IgD-negative memory B cell (primary cell): ENCODE data around the gene CSNK1G3. TPM values are rescaled to one million over a fixed set of nuclear protein-coding genes. Genes with fewer than 3 reads are reported as not detected.
A peak's percentile ranks its signal among the peaks of the same experiment; 100 is the strongest.

Source experiments
- H3K27ac Mint-ChIP-seq, 3 donors: one replicate each; pipeline ENCODE4 v1.8.0; 2020 to 2022; ENCODE audit warnings: mild to moderate bottlenecking in 3 of 3, mixed read lengths in 3 of 3, moderate library complexity in 1 of 3
- H3K27me3 Mint-ChIP-seq: one replicate; pipeline ENCODE4 v1.8.0; 2021; ENCODE audit warnings: mixed read lengths
- H3K36me3 Mint-ChIP-seq: one replicate; pipeline ENCODE4 v1.8.0; 2020; ENCODE audit warnings: mild to moderate bottlenecking, mixed read lengths
- H3K4me1 Mint-ChIP-seq, 3 donors: one replicate each; pipeline ENCODE4 v1.8.0; 2020 to 2022; ENCODE audit warnings: mixed read lengths in 3 of 3, mild to moderate bottlenecking in 1 of 3
- H3K4me3 Mint-ChIP-seq, 4 donors: one replicate each; pipeline ENCODE4 v1.8.0; 2020 to 2022; ENCODE audit warnings: mild to moderate bottlenecking in 4 of 4, mixed read lengths in 4 of 4, moderate library complexity in 3 of 4
- H3K9me3 Mint-ChIP-seq, 3 donors: one replicate each; pipeline ENCODE4 v1.8.0; 2020 to 2021; ENCODE audit warnings: mixed read lengths in 3 of 3, mild to moderate bottlenecking in 1 of 3
- polyA plus RNA-seq: library from polyadenylated mRNA; unstranded; fragments of 300-500 nt; fragmentation: Illumina TruSeq; gene quantifications from one replicate; pipeline ENCODE4 v1.2.3, GENCODE V29; 2021

The CSNK1G3 gene
- polyA plus RNA-seq, 1 donor from 2014 or later, result 53.6 TPM

DNA sequence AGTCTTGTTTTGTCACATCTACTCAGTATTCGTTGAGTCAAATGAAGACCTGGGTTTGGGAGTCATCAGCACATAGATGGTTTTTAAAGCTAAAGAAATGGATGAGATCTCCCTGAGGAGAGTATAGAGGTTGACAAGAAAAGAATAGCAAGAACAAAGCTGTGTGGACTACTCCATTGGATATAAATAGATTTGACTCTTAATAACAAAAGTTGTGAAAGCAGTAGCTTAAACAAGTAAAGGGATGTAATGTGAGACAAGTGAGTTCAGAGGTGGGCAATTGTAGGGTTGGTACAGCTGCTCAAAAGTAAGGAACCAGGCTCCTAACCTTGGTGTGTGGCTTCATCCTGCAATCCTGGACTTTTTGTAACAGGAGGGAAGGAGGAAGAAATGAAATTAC lies 49.3 kb downstream of the CSNK1G3 start:
- H3K36me3 Mint-ChIP-seq, result peaks cover 13% of the 10 kb centered on the region
- H3K27ac Mint-ChIP-seq, result no peak overlapping the region

DNA sequence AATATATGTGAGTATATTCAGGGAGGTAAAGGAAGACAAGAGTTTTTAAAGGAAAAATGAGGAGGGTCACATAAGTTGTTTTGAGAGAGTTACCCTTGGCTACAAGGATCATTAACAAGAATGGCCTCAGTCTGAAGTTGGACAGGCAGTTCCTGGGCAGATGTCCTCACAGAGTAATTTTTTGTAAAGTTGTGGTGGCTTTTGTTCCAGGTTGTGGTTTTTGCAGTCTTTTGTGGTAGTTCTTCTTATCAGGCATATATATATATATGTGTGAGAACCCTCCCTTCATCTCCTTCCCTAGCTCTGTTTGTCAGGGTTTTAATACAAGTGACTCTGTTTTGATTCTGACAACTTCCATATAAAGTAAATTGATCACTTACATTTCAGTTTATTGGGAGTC lies 60.0 kb downstream of the CSNK1G3 start:
- H3K36me3 Mint-ChIP-seq, result peaks cover 10% of the 10 kb centered on the region
- peak overlapping the region in 1 of 4 donors; percentile 23 for H3K4me3 Mint-ChIP-seq
- H3K4me1 Mint-ChIP-seq, result peaks cover 16 to 25% (median 19%) of the 10 kb centered on the region in 3 donors
- H3K27ac Mint-ChIP-seq, result peak overlapping the region in 1 of 3 donors; percentile 87
- H3K9me3 Mint-ChIP-seq, result no peaks in the 10 kb centered on the region
- no peaks in the 10 kb centered on the region for H3K27me3 Mint-ChIP-seq

More for the DNA sequence above, 49.3 kb downstream of the CSNK1G3 start:
- Mint-ChIP-seq H3K9me3 (peaks cover 0 to 1% (median 0%) of the 10 kb centered on the region in 3 donors), H3K4me3 (no peak overlapping the region), H3K27me3 (no peaks in the 10 kb centered on the region), H3K4me1 (peaks cover 14 to 39% (median 21%) of the 10 kb centered on the region in 3 donors)

DNA sequence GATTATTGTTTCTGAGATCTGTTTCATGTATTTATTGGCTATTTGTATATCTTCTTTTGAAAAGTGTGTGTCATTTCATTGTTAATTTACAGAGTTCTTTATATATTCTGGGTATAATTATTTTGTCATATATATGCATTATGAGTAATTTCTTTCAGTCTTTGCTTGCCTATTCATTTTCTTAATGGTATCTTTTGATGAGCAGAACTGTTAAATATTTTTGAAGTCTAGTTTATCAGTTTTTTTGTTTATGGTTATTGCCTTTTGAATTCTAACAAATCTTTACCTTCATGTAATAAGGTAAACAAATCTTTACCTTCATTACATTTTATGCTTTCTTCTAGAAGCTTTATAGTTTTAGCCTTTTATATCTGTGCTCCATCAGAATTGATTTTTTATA lies 66.4 kb downstream of the CSNK1G3 start:
- Mint-ChIP-seq H3K36me3 (peaks cover 10% of the 10 kb centered on the region), H3K27me3 (no peaks in the 10 kb centered on the region), H3K9me3 (no peaks in the 10 kb centered on the region), H3K27ac (peak overlapping the region in 2 of 3 donors; percentile 32 to 69), H3K4me3 (no peak overlapping the region), H3K4me1 (peaks cover 3 to 14% (median 7%) of the 10 kb centered on the region in 3 donors)

DNA sequence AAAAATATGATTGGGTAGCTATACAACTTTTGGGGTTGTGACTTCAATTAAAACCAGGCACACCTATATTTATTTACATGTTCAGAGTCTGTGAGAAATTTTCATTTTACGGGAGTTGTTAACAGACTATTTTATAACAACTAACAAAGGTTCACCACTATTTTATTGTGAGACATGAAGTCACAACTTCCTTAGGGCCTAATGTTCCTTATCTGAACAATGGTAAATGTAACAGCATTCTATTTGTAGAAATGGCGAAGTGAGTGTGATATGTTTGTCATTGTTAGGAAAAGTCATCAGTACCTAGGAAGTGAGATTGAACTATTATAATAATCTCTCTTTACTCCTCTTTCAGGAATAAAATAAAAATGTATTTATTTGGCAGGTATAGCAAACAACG lies 67.4 kb downstream of the CSNK1G3 start:
- Mint-ChIP-seq H3K27ac (no peak overlapping the region), H3K4me3 (no peak overlapping the region), H3K27me3 (no peaks in the 10 kb centered on the region), H3K4me1 (peaks cover 3 to 14% (median 7%) of the 10 kb centered on the region in 3 donors), H3K9me3 (no peaks in the 10 kb centered on the region), H3K36me3 (peaks cover 7% of the 10 kb centered on the region)

DNA sequence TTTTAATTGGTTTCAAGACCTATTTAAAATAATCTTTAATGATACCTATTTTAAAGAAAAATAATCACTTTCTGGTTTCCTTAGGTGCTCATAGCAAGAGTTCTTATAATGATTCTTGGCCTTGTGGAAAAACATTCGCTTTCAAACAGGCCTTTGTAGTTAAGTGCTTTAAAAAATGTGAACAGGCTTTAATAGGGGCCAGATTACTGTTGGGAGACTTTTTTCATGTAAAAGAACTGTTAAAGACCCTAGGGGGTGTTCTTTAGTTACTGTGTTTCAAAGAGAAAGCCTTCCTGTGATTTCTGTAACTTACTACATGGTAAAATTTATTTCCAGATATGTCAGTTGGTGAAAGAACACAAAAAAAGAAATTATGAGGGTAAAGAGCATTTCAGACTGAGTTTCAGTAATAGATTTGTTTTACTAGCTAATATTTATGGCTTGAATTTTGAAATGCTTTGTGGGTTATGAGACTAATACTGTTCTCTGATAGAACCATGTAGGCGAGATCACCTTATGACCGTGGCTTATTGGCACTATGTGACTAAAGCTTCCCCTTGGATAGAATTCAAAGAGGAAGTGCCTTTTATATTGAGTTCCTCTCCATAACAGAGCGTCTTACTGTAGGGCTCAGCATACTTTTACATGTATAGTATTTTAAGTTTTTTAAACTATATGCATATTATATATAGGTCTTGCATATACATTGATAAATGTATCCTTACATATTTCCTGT lies 70.7 kb downstream of the CSNK1G3 start:
- H3K36me3 Mint-ChIP-seq, result peaks cover 12% of the 10 kb centered on the region
- H3K9me3 Mint-ChIP-seq, result peaks cover 0 to 2% (median 1%) of the 10 kb centered on the region in 3 donors
- H3K4me1 Mint-ChIP-seq, result peaks cover 3 to 14% (median 13%) of the 10 kb centered on the region in 3 donors
- no peak overlapping the region for H3K4me3 Mint-ChIP-seq
- no peaks in the 10 kb centered on the region for H3K27me3 Mint-ChIP-seq
- no peak overlapping the region for H3K27ac Mint-ChIP-seq

DNA sequence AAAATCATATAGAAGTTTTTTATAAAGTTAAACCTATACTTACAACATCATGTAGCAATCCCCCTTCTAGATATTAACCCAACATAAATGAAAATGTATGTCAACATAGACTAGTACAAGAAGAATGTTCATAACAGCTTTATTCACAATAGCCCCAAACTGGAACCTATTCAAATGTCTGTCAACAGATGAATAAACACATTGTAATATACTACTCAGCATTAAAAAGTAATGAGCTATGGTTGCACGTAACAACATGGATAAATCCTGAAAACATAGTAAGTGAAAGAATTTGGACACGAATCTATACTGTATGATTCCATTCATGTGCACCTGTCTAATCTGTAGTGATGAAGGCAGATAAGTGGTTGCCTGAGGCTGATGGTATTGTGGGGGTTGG lies 73.9 kb downstream of the CSNK1G3 start:
- H3K27ac Mint-ChIP-seq, result no peak overlapping the region
- H3K9me3 Mint-ChIP-seq, result peaks cover 0 to 2% (median 1%) of the 10 kb centered on the region in 3 donors
- H3K4me1 Mint-ChIP-seq, result peaks cover 0 to 9% (median 4%) of the 10 kb centered on the region in 3 donors
- H3K36me3 Mint-ChIP-seq, result peaks cover 8% of the 10 kb centered on the region
- H3K27me3 Mint-ChIP-seq, result no peaks in the 10 kb centered on the region
- H3K4me3 Mint-ChIP-seq, result no peak overlapping the region

DNA sequence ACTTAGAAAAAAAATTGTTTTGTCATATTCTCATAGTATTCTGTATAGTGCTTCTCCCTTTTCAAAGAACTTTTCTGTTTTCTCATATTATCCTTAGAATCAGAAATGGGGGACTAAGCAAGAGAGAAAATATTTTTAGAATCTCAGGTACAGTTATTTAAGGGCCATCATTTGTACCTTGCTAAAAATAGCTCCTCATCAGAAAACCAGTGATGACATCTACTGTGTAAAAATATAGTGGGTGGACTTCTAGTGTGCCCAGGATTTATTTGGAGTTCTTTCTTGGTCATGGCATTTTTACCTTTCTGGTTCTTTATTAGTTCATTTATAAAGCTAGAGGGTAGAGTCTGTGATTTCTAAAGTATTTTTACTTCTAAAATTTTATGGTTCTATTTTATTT lies 82.5 kb downstream of the CSNK1G3 start:
- H3K9me3 Mint-ChIP-seq, result no peaks in the 10 kb centered on the region
- peak overlapping the region in 1 of 3 donors; percentile 88 for H3K27ac Mint-ChIP-seq
- no peak overlapping the region for H3K4me3 Mint-ChIP-seq
- H3K4me1 Mint-ChIP-seq, result peaks cover 7 to 15% (median 11%) of the 10 kb centered on the region in 3 donors
- peaks cover 11% of the 10 kb centered on the region for H3K36me3 Mint-ChIP-seq
- H3K27me3 Mint-ChIP-seq, result no peaks in the 10 kb centered on the region

DNA sequence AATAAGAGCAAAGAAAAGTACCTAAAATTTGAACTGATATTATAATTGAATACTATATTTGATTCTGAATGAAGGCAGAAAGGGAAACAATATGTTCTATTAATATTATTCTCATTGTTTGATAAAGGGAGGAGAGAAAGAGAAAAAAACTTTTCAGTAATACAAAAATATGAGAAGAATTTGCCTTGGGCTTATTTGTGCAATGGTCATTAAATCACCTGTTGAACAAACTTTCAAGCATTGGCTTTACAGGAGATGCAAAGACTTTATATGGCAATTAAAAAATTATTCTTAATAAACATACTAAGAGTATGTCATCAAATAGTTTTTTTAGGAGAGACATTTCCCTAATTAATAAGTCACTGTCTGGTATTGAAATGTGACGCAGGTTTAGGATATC lies 85.0 kb downstream of the CSNK1G3 start:
- H3K4me1 Mint-ChIP-seq, result peaks cover 7 to 18% (median 13%) of the 10 kb centered on the region in 3 donors
- H3K36me3 Mint-ChIP-seq, result peaks cover 10% of the 10 kb centered on the region
- no peak overlapping the region for H3K4me3 Mint-ChIP-seq
- no peaks in the 10 kb centered on the region for H3K27me3 Mint-ChIP-seq
- H3K27ac Mint-ChIP-seq, result no peak overlapping the region
- H3K9me3 Mint-ChIP-seq, result no peaks in the 10 kb centered on the region

DNA sequence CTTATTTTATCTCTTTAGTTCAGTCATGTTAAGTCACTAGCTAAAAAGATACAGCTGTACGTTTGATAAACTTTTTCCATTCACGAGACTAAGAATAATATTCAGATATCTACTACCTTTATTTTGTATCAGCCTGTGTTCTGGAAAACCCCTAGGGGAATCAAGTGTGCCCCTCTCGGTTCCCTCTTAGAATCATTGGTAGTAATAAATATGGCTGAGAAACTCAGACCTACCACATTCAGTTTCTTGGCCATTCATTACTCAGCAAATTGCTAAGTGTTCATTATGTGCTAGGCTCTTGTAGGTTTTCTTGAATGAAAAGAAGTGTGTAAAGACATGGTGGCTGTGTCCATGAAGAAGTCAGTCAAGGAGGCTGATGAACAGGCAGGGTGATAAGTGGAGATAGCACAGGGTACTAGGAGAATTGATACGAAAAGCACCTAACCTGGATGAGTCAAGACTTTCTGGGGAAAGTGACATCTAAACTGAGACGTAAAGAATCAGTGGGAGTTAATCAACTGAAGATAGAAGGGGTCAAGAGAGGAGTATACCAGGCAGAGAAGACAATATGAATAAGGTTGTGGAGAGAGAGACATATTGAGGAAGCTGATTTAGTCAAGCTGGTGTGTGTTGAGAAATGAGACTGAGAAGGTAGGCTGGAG lies 86.2 kb downstream of the CSNK1G3 start:
- Mint-ChIP-seq H3K27ac (peak overlapping the region in 2 of 3 donors; percentile 3 to 78), H3K4me3 (no peak overlapping the region), H3K4me1 (peaks cover 5 to 18% (median 13%) of the 10 kb centered on the region in 3 donors)

DNA sequence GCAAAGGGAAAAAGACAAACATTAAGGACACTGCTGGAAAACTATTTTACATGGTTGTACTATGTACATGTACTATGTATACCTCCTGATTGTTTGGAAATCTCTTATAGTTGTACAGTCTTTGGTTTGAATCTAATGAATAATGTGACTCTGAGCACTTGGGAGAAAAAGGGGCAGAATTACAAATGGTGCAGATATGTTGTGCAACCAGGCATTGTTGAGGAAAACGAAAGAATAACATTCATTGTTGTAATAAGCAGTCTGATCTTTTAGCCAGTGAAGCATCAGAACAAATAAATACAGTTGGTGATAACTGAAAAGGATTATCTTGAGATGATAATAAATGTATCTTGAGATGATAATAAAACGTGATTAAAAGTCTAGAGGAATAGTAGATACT lies 87.2 kb downstream of the CSNK1G3 start:
- H3K27ac Mint-ChIP-seq, result peak overlapping the region in 2 of 3 donors; percentile 3 to 83
- H3K4me3 Mint-ChIP-seq, result no peak overlapping the region
- H3K27me3 Mint-ChIP-seq, result no peaks in the 10 kb centered on the region
- peaks cover 5 to 16% (median 11%) of the 10 kb centered on the region in 3 donors for H3K4me1 Mint-ChIP-seq
- H3K9me3 Mint-ChIP-seq, result no peaks in the 10 kb centered on the region
- peaks cover 6% of the 10 kb centered on the region for H3K36me3 Mint-ChIP-seq

More for the DNA sequence above, 86.2 kb downstream of the CSNK1G3 start:
- no peaks in the 10 kb centered on the region for H3K9me3 Mint-ChIP-seq
- H3K27me3 Mint-ChIP-seq, result no peaks in the 10 kb centered on the region
- H3K36me3 Mint-ChIP-seq, result peaks cover 6% of the 10 kb centered on the region

DNA sequence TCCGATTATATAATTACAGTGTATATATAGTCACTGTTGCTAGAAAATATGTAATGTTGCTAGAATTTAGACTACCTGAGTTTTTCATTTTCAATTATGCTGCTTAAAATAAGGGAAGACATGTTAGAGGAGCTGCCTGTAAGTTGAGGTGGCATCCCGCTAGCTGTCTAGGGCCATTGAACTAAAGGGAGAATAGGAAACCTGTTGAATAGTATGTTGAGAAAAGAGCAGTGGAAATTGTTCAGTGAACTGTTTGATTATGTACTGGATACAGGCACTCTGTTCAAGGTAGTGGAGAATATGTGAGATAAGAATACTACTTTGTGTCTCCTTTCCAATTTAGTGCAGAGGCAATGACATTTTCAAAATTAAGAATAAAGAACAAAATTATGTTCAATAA lies 89.6 kb downstream of the CSNK1G3 start:
- H3K4me3 Mint-ChIP-seq, result no peak overlapping the region
- H3K4me1 Mint-ChIP-seq, result peaks cover 8 to 14% (median 13%) of the 10 kb centered on the region in 3 donors
- no peaks in the 10 kb centered on the region for H3K27me3 Mint-ChIP-seq
- H3K27ac Mint-ChIP-seq, result no peak overlapping the region
- H3K9me3 Mint-ChIP-seq, result no peaks in the 10 kb centered on the region
- H3K36me3 Mint-ChIP-seq, result peaks cover 6% of the 10 kb centered on the region

DNA sequence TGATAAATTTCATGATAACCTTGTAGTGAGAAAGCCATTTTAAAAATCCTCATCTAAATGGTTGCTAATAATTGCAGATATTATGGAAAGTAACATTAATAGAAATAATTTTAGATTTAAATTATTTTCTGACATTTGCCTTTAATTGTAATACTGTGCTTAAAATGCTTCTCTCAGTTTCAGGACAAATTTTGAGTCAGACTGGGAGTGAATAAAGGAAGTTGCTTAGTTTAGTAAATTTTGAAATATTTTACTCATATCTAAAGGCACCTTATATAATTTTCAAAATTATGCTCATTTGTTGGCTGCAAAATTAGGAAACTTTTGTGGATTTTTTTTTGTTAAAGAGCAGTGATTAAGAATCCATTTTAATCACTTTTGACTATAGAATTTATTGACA lies 93.8 kb downstream of the CSNK1G3 start:
- no peaks in the 10 kb centered on the region for H3K27me3 Mint-ChIP-seq
- no peak overlapping the region for H3K27ac Mint-ChIP-seq
- H3K36me3 Mint-ChIP-seq, result no peaks in the 10 kb centered on the region
- no peak overlapping the region for H3K4me3 Mint-ChIP-seq
- H3K9me3 Mint-ChIP-seq, result no peaks in the 10 kb centered on the region
- peaks cover 6 to 20% (median 12%) of the 10 kb centered on the region in 3 donors for H3K4me1 Mint-ChIP-seq

DNA sequence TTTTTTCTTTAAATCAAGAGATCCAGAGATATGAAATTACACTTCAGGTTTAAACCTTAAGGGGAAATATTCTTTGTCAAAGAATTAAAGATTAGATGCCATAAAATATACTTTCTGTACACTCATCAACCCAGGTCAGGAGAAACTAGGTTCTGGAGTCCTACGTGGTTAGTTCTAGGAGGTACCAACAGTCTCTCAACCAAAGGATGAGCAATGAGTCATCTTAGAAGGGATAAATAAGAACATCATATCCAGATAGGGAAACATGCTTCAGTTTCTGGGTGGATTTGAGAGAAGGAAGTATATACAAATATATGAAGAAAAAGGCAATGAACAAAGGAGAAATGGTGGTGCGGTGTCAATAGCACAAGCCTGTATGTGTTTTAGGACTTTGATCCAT lies 98.2 kb downstream of the CSNK1G3 start:
- peaks cover 5 to 11% (median 11%) of the 10 kb centered on the region in 3 donors for H3K4me1 Mint-ChIP-seq
- H3K4me3 Mint-ChIP-seq, result no peak overlapping the region
- H3K9me3 Mint-ChIP-seq, result no peaks in the 10 kb centered on the region
- peak overlapping the region; percentile 11 to 65 (median 63) for H3K27ac Mint-ChIP-seq
- H3K36me3 Mint-ChIP-seq, result no peaks in the 10 kb centered on the region
- no peaks in the 10 kb centered on the region for H3K27me3 Mint-ChIP-seq

DNA sequence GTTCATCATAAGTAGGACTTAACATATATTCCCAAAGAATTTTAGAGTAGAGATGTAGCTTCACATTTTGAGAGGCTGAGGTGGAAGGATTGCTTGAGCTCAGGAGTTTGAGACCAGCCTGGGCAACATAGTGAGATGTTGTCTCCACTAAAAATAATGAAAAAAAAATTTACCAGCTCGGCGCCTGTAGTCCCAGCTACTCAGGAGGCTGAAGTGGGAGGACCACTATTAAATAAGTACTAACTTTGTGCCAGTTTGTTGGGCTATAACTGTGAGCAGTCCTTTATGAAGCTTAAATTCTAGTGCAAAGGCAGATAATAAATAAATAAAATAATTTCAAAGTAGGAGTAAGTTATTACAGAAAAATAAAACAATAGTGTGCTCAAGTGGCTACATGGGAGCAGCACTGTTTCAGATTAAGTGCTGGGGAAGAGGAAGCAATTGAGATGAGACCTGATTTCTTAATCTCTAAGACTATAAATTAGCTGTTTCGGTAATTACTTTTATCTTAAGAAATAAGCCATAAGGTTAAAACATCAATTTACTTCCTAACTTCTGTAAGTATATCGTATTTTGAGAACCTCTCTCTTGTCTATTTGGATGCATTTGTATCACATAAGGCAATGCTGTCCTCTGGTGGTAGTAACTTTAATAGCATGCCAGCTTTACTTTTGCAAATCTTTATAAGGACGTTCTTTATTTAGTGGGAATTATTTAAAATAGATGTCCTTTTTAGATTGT lies 98.9 kb downstream of the CSNK1G3 start:
- Mint-ChIP-seq H3K9me3 (no peaks in the 10 kb centered on the region), H3K4me1 (peaks cover 4 to 11% (median 11%) of the 10 kb centered on the region in 3 donors), H3K36me3 (no peaks in the 10 kb centered on the region), H3K27me3 (no peaks in the 10 kb centered on the region), H3K4me3 (no peak overlapping the region), H3K27ac (peak overlapping the region; percentile 11 to 65 (median 63))

DNA sequence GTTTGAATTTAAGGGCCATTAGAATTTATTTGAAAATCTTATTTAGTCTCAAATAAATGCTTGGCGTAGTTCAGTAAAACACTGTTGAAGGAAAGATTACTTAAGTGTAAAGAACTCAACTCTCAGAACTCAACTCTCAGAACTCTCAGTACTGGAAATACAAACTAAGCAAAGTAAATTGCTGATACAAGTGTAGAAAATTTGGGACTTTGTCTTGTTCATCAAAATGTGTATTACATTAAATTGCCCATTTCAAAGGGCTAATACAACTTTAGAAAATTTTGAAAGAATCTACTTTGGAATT lies 99.4 kb downstream of the CSNK1G3 start:
- Mint-ChIP-seq H3K36me3 (no peaks in the 10 kb centered on the region), H3K27ac (no peak overlapping the region), H3K27me3 (no peaks in the 10 kb centered on the region), H3K9me3 (no peaks in the 10 kb centered on the region), H3K4me3 (no peak overlapping the region), H3K4me1 (peaks cover 4 to 11% (median 11%) of the 10 kb centered on the region in 3 donors)
